Stomach (tissue), 9 donors: ENCODE data around the gene CLIC1. TPM values are rescaled to one million over a fixed set of nuclear protein-coding genes. Genes with fewer than 3 reads are reported as not detected.

Experiments
- DNase-seq, 2 donors: peaks; one replicate each; pipeline versions ENCODE4 v3.0.0 to v3.0.0-alpha.2; 2013 to 2019
- H3K27ac ChIP-seq, 5 donors: fragments of 200-600 bp in 4 of 5; sonication (generic) in 4 of 5; one replicate each; pipeline ENCODE4 v1.5.1; 2013 to 2019; ENCODE audit warnings: mild to moderate bottlenecking in 1 of 5, moderate library complexity in 1 of 5
- H3K27me3 ChIP-seq, 3 donors: fragments of 200-600 bp; sonication (generic); one replicate each; pipeline ENCODE4 v1.5.1; 2017 to 2019; ENCODE audit warnings: mixed run types in 1 of 3
- H3K36me3 ChIP-seq, 4 donors: fragments of 200-600 bp; sonication (generic); 1 replicate in 3 of 4; 2 replicates in 1 of 4; pipeline ENCODE4 v1.5.1; 2016 to 2019
- H3K4me1 ChIP-seq, 4 donors: fragments of 200-600 bp; sonication (generic); one replicate each; pipeline ENCODE4 v1.5.1; 2016 to 2019
- H3K4me3 ChIP-seq, 4 donors: fragments of 200-600 bp; sonication (generic) in 3 of 4; one replicate each; pipeline ENCODE4 v1.5.1; 2016 to 2019; ENCODE audit warnings: mild to moderate bottlenecking in 1 of 4
- H3K9me3 ChIP-seq, 4 donors: fragments of 200-600 bp; sonication (generic); one replicate each; pipeline ENCODE4 v1.5.1; 2016 to 2019
- EP300 ChIP-seq: sonication (generic); formaldehyde crosslinking; IDR thresholded peaks from one replicate; pipeline ENCODE4 v1.6.1; 2017; ENCODE audit warnings: antibody characterized with exemption
- POLR2A ChIP-seq, 4 donors: fragments of 450-650 bp; IDR thresholded peaks; one replicate each; pipeline ENCODE4 v1.6.1; 2016; ENCODE audit warnings: antibody characterized with exemption in 4 of 4, control low read depth in 2 of 4, mild to moderate bottlenecking in 1 of 4, moderate library complexity in 1 of 4
- POLR2AphosphoS5 ChIP-seq, 3 donors: sonication (generic); formaldehyde crosslinking; IDR thresholded peaks; one replicate each; pipeline ENCODE4 v1.6.1; 2016; ENCODE audit warnings: antibody characterized with exemption in 3 of 3
- WGBS, 5 donors: extraction: QIAGEN DNeasy Blood & Tissue Kit in 3 of 5; methylation state at CpG; one replicate each; pipeline versions ENCODE4 v1.1.5 to v1.1.7; 2013 to 2018; 5-methylcytosine and 5-hydroxymethylcytosine counted together
- intact Hi-C: fragments of 100-400 bp; cut with DNase I; formaldehyde crosslinking; loops from one replicate; pipeline ENCODE4 v1.15.1; 2023; ENCODE audit warnings: low total_unique reads
- polyA plus RNA-seq, 3 donors: library from polyadenylated mRNA; stranded (reverse); fragments of 200-250 nt; gene quantifications; one replicate each; pipeline ENCODE4 v1.2.3, GENCODE V29; 2013
- total RNA-seq, 5 donors: library from RNA; depleted of rRNA; stranded (reverse); fragments of >200 nt; gene quantifications; one replicate each; pipeline versions ENCODE4 v1.1.0 to v1.2.3, GENCODE V29; 2014 to 2016
- TF ChIP-seq, protein P1 (sequence below), 7 experiments: fragments of 450-650 bp in 4 of 7; fragments of 200-600 bp in 3 of 7; sonication (generic) in 3 of 7; IDR thresholded peaks; one replicate each; pipeline ENCODE4 v1.5.1; 2016 to 2019; ENCODE audit warnings: antibody characterized with exemption in 7 of 7, control low read depth in 2 of 7, mild to moderate bottlenecking in 1 of 7
- donor health status: healthy with polysubstance abuse.
- donor health status: Bipolar disorder and iron deficiency.
- donor health status: healthy.

The CLIC1 gene
- total and polyA plus RNA-seq, 8 donors: 33.8 to 597 (median 278) TPM

DNA sequence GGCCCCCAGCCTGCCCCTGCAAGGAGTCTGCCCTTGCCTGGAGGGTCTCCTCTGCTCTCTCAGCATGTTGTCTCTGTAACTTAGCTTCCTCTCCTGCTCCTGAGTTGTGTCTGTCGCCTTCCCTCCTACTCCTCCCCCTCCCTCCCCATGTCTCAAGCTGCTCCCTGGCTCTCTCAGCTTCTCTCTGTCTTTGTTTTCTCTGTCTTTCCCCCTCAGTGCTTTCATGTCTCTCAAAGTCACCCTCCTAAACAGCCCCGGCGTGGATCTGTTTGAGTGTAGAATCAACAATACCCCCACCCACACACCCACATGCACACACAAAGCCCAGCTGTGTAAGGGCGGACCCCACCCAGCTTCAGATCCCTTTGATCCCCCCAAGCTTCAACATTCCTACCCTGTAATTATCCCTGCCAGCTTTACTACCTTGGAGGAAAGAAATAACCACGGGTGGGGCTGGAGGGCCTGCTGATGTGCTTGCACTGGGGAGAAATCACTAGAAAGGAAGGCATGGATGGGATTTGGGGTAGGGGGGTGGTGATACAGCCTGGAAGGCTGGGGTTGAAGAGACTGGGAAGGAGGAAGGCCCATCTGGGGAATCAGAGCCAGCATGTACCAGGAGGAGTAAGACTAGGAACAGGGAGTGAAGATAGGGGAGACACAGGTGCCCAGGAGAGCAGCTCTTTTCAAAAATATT, 22.2 kb downstream of the CLIC1 start:
- WGBS, 5 donors: 37 to 51% (median 47%) methylated on average over 5 of the region's 5 CpGs
- Histone ChIP-seq H3K9me3 (no peaks in the 10 kb centered on the region), H3K27ac (no peak overlapping the region), H3K4me3 (no peak overlapping the region), H3K4me1 (peaks cover 0 to 24% (median 12%) of the 10 kb centered on the region in 4 donors), H3K36me3 (no peaks in the 10 kb centered on the region), H3K27me3 (peaks cover 0 to 4% (median 0%) of the 10 kb centered on the region in 3 donors)
- DNase-seq: no peak
- intact Hi-C loops: no loop called here
- TF ChIP-seq, protein P1, sequence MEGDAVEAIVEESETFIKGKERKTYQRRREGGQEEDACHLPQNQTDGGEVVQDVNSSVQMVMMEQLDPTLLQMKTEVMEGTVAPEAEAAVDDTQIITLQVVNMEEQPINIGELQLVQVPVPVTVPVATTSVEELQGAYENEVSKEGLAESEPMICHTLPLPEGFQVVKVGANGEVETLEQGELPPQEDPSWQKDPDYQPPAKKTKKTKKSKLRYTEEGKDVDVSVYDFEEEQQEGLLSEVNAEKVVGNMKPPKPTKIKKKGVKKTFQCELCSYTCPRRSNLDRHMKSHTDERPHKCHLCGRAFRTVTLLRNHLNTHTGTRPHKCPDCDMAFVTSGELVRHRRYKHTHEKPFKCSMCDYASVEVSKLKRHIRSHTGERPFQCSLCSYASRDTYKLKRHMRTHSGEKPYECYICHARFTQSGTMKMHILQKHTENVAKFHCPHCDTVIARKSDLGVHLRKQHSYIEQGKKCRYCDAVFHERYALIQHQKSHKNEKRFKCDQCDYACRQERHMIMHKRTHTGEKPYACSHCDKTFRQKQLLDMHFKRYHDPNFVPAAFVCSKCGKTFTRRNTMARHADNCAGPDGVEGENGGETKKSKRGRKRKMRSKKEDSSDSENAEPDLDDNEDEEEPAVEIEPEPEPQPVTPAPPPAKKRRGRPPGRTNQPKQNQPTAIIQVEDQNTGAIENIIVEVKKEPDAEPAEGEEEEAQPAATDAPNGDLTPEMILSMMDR (IDR thresholded peaks at IDR 0.05): no peak
- TF ChIP-seq EP300 (no peak), POLR2A (IDR thresholded peaks at IDR 0.05) (no peak), POLR2AphosphoS5 (IDR thresholded peaks at IDR 0.05) (no peak)

DNA sequence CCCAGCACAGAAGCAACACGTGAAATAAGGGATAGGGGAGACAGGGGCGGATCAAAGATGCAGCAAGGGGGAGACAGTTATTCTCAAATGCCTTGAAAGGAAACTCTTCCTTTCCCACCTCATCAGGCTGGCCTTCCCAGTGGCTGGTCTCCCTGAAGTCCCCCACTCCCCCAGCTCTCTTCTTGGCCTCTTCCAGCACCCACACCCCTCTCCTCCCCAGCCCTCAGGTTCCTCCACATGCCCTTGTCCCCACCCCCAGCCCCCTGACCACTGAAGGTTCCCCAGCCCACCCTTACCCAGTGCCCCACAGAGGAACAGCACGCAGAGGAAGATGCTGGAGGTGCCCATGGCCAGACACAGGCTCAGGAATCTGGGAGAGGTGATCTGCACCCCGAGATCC, 22.9 kb downstream of the CLIC1 start:
- intact Hi-C loops: no loop called here
- H3K27ac ChIP-seq: no peak overlapping the region
- H3K9me3 ChIP-seq: no peaks in the 10 kb centered on the region
- H3K4me1 ChIP-seq: peaks cover 0 to 17% (median 10%) of the 10 kb centered on the region in 4 donors
- no peak for DNase-seq
- H3K4me3 ChIP-seq: no peak overlapping the region
- H3K27me3 ChIP-seq: peaks cover 0 to 4% (median 0%) of the 10 kb centered on the region in 3 donors
- H3K36me3 ChIP-seq: no peaks in the 10 kb centered on the region
- 62 to 82% (median 75%) methylated on average over 4 of the region's 4 CpGs for WGBS, 5 donors
- TF ChIP-seq, protein P1 (IDR thresholded peaks at IDR 0.05): no peak
- TF ChIP-seq POLR2AphosphoS5 (IDR thresholded peaks at IDR 0.05): no peak
- TF ChIP-seq EP300: no peak
- TF ChIP-seq POLR2A (IDR thresholded peaks at IDR 0.05): no peak

DNA sequence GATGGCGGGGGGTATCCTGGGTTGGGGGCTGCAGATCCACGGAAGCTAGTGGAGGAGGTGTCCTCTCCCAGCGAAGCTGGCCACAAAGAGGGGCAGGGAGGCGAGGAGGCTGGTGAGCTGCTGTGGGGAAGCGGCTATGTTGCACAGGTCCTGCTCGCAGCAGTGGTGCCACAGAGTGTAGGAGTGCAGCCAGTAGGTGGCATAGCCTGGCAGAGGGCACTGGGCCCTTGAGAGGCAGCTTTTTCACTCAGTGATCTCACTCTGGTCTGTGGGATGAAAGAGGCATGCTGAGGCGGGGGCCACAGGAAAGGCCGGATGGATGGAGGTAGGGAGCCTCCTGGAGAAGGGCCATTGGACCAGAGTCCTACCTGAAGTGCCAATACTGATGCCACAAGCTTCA, 24.0 kb downstream of the CLIC1 start:
- Histone ChIP-seq H3K27me3 (peaks cover 0 to 4% (median 0%) of the 10 kb centered on the region in 3 donors), H3K36me3 (no peaks in the 10 kb centered on the region), H3K4me3 (no peak overlapping the region), H3K4me1 (peaks cover 0 to 10% (median under 1%) of the 10 kb centered on the region in 4 donors), H3K9me3 (no peaks in the 10 kb centered on the region), H3K27ac (no peak overlapping the region)
- TF ChIP-seq POLR2AphosphoS5 (IDR thresholded peaks at IDR 0.05) (no peak), EP300 (no peak), POLR2A (IDR thresholded peaks at IDR 0.05) (no peak)
- TF ChIP-seq, protein P1 (IDR thresholded peaks at IDR 0.05): peak in 1 of 7 experiments; percentile 19
- WGBS, 5 donors: 70 to 83% (median 77%) methylated on average over 8 of the region's 8 CpGs
- no peak for DNase-seq
- intact Hi-C loops: no loop called here

DNA sequence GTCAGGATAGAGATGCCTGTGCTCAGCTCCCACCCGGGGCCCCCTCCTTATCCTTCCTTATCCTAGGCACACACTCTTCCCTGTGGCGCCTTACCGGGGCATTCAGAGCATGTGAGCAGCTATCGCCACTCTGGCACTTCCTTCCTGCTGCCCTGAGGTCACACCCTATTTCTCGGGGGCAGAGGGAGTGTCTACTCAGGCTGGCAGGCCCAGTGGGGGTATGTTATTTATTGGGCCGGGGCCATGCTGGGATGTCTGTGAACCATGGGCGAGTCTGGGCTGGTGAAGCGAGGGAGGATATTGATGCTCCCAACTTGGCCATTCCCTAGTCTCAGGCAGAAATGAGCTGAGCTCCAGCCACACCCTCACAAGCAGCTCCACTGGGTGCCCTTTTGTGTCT, 25.1 kb downstream of the CLIC1 start:
- H3K9me3 ChIP-seq: no peaks in the 10 kb centered on the region
- intact Hi-C loops: no loop called here
- peaks cover 0 to 10% (median 0%) of the 10 kb centered on the region in 4 donors for H3K4me1 ChIP-seq
- DNase-seq: peak in 1 of 2 donors; percentile 68
- H3K27me3 ChIP-seq: peaks cover 0 to 4% (median 0%) of the 10 kb centered on the region in 3 donors
- no peaks in the 10 kb centered on the region for H3K36me3 ChIP-seq
- no peak overlapping the region for H3K4me3 ChIP-seq
- no peak for TF ChIP-seq POLR2A (IDR thresholded peaks at IDR 0.05)
- no peak for TF ChIP-seq POLR2AphosphoS5 (IDR thresholded peaks at IDR 0.05)
- TF ChIP-seq EP300: no peak
- TF ChIP-seq, protein P1 (IDR thresholded peaks at IDR 0.05): no peak
- H3K27ac ChIP-seq: no peak overlapping the region
- WGBS, 5 donors: 33 to 45% (median 39%) methylated on average over 6 to 8 of the region's 8 CpGs
